Astrocyte of the cerebellum (primary cell): ENCODE measurements around the gene DCP1B.

Experiments used
- DNase-seq: peaks from one replicate; pipeline ENCODE4 v3.0.0-alpha.2; 2011; ENCODE audit warnings: low read depth
- H3K4me3 ChIP-seq: 2 replicates; pipeline ENCODE4 v1.5.1; 2011; ENCODE audit warnings: mild to moderate bottlenecking, low read depth, low read length, moderate library complexity
- CTCF ChIP-seq: IDR thresholded peaks from 2 replicates; pipeline ENCODE4 v1.5.1; 2012; ENCODE audit warnings: low read length, low read depth, moderate library complexity, mild to moderate bottlenecking; ENCODE audit errors: missing control alignments
- in situ Hi-C: cut with HindIII; loops from 2 replicates; pipeline ENCODE4 v1.10.0; 2017; ENCODE audit warnings: low sequenced_read_pairs

The DCP1B gene

GRCh38 chr12:2004113-2004929 lies at the start of gene DCP1B:
Gene DCP1B (minus strand): TSS chr12:2004457. CDS start chr12:2004431, 26 bp downstream.
- DNase-seq: peak; percentile 96
- no peak for TF ChIP-seq CTCF
- in situ Hi-C loops: no loop called here
- peak within 1 kb of the TSS; percentile 74 for H3K4me3 ChIP-seq

DNA sequence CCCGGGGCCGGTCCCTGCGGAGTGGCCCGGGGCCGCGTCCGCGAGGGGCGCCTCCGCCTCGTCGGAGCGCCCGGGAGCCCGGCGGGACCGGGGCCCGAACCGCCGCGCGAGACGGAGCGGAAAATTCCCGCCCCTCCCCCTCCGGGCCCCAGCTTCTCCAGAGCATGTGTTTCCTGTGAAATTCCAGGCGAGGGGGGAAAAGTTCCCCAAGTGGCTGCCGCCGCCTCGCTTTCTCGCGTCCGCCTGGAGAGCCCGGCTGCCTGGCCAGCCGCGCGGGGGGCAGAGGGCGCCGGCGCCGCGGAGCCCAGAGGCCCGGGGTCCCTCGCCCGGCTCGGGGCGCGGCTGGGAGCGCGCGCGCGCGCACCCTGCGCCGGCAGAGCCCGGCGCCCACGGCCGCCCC lies 49.4 kb upstream of the DCP1B start:
- no peak for TF ChIP-seq CTCF
- H3K4me3 ChIP-seq: peak overlapping the region; percentile 90
- in situ Hi-C loops: no loop called here
- DNase-seq: no peak

GRCh38 chr12:2052826-2053678 lies 48.8 kb upstream of the DCP1B start, which contains the start of gene CACNA1C:
Gene CACNA1C (plus strand): TSS chr12:2052987. CDS start chr12:2053563, 576 bp downstream.
- H3K4me3 ChIP-seq: peak within 1 kb of the TSS; percentile 90
- no peak for DNase-seq
- in situ Hi-C loops: no loop called here
- peak; percentile 20 for TF ChIP-seq CTCF

- TF ChIP-seq CTCF: no peak
- no peak for DNase-seq
- in situ Hi-C loops: no loop called here
- peak overlapping the region; percentile 46 for H3K4me3 ChIP-seq
These were observed 47.7 kb upstream of the DCP1B start for GRCh38 chr12:2051700-2052621.

- H3K4me3 ChIP-seq: no peak overlapping the region
- no peak for DNase-seq
- TF ChIP-seq CTCF: no peak
- in situ Hi-C loops: no loop called here
These were observed 45.6 kb upstream of the DCP1B start for GRCh38 chr12:2049604-2050540.
